Body of pancreas (tissue), 4 donors: ENCODE data around the gene APCDD1L. TPM values are rescaled to one million over a fixed set of nuclear protein-coding genes. Genes with fewer than 3 reads are reported as not detected.

Experiments used
- ATAC-seq: fragments of 150-250 bp; one replicate; pipeline ENCODE4 v1.9.1; 2016
- DNase-seq, 4 donors: peaks; one replicate each; pipeline ENCODE4 v3.0.0-alpha.2; 2019
- H3K27ac ChIP-seq, 4 donors: fragments of 200-600 bp; sonication (generic); 1 replicate in 3 of 4; 2 replicates in 1 of 4; pipeline versions ENCODE4 v1.5.1 to v1.6.1; 2016 to 2019; ENCODE audit warnings: mild to moderate bottlenecking in 1 of 4, mixed read lengths in 1 of 4, moderate library complexity in 1 of 4
- H3K27me3 ChIP-seq, 2 donors: fragments of 200-600 bp; sonication (generic); one replicate each; pipeline ENCODE4 v1.6.0; 2016; ENCODE audit warnings: mild to moderate bottlenecking in 1 of 2
- H3K36me3 ChIP-seq, 2 donors: fragments of 200-600 bp; sonication (generic); replicated peaks in 1 of 2; 2 replicates each; pipeline ENCODE4 v1.5.1; 2016; ENCODE audit warnings: low read depth in 2 of 2; ENCODE audit not compliant: insufficient read depth in 1 of 2
- H3K4me1 ChIP-seq: fragments of 200-600 bp; sonication (generic); one replicate; pipeline ENCODE4 v1.6.0; 2016
- H3K4me3 ChIP-seq, 2 donors: fragments of 200-600 bp; sonication (generic); 1 replicate in 1 of 2; 2 replicates in 1 of 2; pipeline ENCODE4 v1.5.1; 2016 to 2019
- H3K9me3 ChIP-seq, 3 donors: fragments of 200-600 bp; sonication (generic); 1 replicate in 2 of 3; 2 replicates in 1 of 3; pipeline ENCODE4 v1.5.1; 2016
- POLR2A ChIP-seq, 3 donors: fragments of 450-650 bp; IDR thresholded peaks; one replicate each; pipeline ENCODE4 v1.6.1; 2016; ENCODE audit warnings: antibody characterized with exemption in 3 of 3, mild to moderate bottlenecking in 2 of 3
- WGBS, 2 donors: methylation state at CpG; one replicate each; pipeline ENCODE4 v1.1.5; 2017; 5-methylcytosine and 5-hydroxymethylcytosine counted together
- intact Hi-C: fragments of 100-400 bp; cut with DNase I; formaldehyde crosslinking; loops from one replicate; pipeline ENCODE4 v1.15.1; 2023
- total RNA-seq, 2 donors: library from RNA; depleted of rRNA; stranded (reverse); fragments of >200 nt; gene quantifications; one replicate each; pipeline ENCODE4 v1.1.0, GENCODE V29; 2016
- TF ChIP-seq, protein P1 (sequence below), 7 experiments: fragments of 450-650 bp in 4 of 7; fragments of 200-600 bp in 3 of 7; sonication (generic) in 3 of 7; IDR thresholded peaks; one replicate each; pipeline ENCODE4 v1.5.1; 2016 to 2019; ENCODE audit warnings: antibody characterized with exemption in 7 of 7

APCDD1L gene
- total RNA-seq, 2 donors from 2014 or later: 1.3 TPM; not detected in 1

DNA sequence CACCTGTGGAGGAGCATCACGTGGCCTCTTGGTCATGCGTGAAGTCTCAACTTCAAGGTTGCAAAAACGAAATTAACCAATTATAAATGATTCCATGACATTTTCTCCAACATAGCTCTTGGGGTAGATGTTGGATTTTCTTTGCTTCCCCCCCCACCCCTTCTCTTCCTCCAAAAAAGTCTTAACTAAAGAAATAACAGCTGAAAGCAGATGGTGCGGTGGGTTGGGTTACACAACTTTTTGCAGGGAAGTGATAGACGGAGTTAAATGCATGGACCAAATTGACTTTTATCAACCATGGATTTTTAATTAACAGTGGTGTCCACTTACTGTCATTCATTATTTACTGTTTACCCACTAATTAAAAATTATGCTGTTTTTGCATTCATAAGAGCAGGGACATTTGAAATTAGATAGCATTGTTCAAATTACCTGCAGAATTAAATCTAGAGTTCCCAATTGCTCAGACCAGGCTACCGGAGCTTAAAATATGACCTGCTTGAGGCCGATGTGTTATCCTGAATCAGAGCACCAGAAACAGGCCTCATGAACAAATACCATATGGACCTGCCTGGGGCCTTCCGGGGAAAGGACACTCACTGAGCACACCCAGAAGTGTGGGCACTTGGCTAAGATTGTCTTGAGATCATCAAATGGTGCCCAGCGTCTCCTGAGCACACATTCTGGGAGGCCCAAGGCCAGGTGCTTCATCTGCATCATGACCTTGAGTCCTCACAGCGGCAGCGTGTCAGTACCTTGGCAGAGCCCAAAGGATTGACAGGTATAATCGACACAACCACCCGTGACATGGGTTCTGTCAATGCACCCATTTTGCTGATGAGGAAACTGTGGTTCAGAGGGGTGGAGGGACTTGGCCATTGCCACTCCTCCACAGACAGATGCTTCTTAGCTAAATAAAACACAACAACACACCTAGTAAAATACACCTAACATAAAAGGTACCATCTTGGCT, 41.5 kb downstream of the APCDD1L start:
- Histone ChIP-seq H3K27me3 (no peaks in the 10 kb centered on the region), H3K9me3 (peaks cover 0 to 6% (median 0%) of the 10 kb centered on the region in 3 donors), H3K4me3 (no peak overlapping the region), H3K27ac (no peak overlapping the region), H3K36me3 (no peaks in the 10 kb centered on the region), H3K4me1 (no peaks in the 10 kb centered on the region)
- no peak for ATAC-seq
- TF ChIP-seq POLR2A (IDR thresholded peaks at IDR 0.05): no peak
- TF ChIP-seq, protein P1, sequence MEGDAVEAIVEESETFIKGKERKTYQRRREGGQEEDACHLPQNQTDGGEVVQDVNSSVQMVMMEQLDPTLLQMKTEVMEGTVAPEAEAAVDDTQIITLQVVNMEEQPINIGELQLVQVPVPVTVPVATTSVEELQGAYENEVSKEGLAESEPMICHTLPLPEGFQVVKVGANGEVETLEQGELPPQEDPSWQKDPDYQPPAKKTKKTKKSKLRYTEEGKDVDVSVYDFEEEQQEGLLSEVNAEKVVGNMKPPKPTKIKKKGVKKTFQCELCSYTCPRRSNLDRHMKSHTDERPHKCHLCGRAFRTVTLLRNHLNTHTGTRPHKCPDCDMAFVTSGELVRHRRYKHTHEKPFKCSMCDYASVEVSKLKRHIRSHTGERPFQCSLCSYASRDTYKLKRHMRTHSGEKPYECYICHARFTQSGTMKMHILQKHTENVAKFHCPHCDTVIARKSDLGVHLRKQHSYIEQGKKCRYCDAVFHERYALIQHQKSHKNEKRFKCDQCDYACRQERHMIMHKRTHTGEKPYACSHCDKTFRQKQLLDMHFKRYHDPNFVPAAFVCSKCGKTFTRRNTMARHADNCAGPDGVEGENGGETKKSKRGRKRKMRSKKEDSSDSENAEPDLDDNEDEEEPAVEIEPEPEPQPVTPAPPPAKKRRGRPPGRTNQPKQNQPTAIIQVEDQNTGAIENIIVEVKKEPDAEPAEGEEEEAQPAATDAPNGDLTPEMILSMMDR (IDR thresholded peaks at IDR 0.05): no peak
- 77 to 88% methylated on average over 10 to 13 of the region's 13 CpGs for WGBS, 2 donors
- intact Hi-C loops: no loop called here
- DNase-seq: no peak

DNA sequence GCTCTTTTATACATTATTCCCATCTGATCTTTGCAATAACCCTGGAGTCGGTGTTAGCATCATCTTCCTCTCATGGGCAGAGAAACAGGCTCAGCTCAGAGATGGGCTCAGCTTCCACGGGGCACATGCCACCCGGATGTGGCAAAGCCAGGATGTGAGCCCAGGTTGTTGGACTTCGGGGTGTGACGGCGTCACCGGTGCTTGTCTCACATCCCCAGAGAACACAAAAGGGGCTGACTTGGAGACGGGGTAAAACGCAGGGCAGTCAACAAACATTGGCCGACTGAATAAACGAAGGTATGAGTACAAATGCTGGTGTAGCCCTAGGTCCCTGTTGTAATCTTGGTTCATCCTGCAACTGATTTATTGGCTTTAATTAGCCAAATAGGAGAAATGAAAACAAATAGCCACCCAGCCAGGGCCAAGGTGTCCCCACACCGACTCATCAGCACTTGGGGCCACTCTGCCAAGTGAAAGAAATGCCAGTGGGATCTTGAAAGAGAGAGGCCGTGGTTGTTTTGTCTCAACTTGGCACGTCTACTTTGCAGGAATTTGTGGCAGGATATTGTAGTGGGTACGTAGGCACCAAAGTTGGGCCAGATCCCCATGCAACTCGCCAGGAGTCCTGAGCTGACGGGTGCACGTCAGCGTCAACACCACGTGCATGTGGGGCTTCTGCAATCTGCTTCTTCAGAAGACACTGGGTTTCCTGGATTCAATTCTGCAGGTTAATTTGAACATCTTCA, 42.8 kb downstream of the APCDD1L start:
- Histone ChIP-seq H3K9me3 (no peaks in the 10 kb centered on the region), H3K27ac (no peak overlapping the region), H3K27me3 (no peaks in the 10 kb centered on the region), H3K36me3 (no peaks in the 10 kb centered on the region), H3K4me3 (no peak overlapping the region), H3K4me1 (no peaks in the 10 kb centered on the region)
- 68 to 73% methylated on average over 18 to 20 of the region's 20 CpGs for WGBS, 2 donors
- DNase-seq: no peak
- intact Hi-C loops: no loop called here
- no peak for ATAC-seq
- TF ChIP-seq, protein P1 (IDR thresholded peaks at IDR 0.05): no peak
- TF ChIP-seq POLR2A (IDR thresholded peaks at IDR 0.05): no peak

DNA sequence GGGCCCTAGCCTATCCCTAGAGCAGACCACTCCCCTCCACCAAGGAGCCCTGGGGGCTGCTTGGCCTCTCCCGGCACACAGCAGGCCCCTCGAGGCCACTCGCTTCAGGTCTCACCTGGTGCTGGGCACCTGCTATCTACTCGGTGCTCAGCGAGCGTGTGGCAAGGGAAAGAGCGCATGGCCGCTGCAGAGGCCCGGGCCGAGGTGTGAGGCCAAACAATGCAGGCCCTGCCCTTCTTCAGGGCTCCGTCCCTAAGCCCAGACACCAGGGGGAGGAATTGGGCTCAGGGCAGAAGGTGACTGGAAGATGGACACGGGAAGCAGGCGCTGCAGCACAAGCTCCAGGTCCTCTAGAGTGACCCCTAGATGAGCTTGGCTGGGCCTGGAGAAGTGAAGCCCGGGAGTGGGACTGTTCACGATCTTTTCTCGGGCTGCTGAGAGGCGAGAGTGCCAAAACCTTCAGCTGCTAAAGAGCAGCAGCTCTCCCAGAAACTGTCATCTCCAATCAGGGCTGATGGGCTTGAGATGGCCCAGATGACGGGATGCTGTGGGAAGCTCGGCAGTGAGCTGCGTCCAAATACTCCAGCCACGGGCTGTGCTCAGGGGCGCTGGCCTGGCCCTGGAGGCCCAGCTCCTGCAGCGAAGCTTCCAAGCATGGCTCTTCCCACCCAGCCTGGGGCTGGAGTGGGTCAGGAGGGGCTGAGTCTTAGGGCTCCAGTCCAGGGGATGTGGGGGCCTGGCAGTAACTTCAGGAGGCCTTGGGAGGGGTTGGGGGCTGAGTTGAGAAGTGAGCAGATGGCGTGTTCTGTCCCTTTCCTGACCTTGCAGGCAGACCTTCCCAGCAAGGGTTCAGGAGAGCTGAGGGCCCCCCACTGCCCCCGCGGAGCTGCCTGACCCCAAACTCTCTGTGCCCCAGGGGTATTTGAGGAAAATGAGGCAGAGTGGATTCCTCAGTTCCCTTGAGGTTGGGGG, 43.7 kb downstream of the APCDD1L start:
- Histone ChIP-seq H3K27me3 (no peaks in the 10 kb centered on the region), H3K36me3 (no peaks in the 10 kb centered on the region), H3K9me3 (no peaks in the 10 kb centered on the region), H3K4me3 (no peak overlapping the region), H3K27ac (no peak overlapping the region), H3K4me1 (no peaks in the 10 kb centered on the region)
- intact Hi-C loops: no loop called here
- WGBS, 2 donors: 62 to 75% methylated on average over 17 to 25 of the region's 26 CpGs
- no peak for ATAC-seq
- TF ChIP-seq, protein P1 (IDR thresholded peaks at IDR 0.05): no peak
- no peak for TF ChIP-seq POLR2A (IDR thresholded peaks at IDR 0.05)
- DNase-seq: peak in 2 of 4 donors; percentile 28 to 37

DNA sequence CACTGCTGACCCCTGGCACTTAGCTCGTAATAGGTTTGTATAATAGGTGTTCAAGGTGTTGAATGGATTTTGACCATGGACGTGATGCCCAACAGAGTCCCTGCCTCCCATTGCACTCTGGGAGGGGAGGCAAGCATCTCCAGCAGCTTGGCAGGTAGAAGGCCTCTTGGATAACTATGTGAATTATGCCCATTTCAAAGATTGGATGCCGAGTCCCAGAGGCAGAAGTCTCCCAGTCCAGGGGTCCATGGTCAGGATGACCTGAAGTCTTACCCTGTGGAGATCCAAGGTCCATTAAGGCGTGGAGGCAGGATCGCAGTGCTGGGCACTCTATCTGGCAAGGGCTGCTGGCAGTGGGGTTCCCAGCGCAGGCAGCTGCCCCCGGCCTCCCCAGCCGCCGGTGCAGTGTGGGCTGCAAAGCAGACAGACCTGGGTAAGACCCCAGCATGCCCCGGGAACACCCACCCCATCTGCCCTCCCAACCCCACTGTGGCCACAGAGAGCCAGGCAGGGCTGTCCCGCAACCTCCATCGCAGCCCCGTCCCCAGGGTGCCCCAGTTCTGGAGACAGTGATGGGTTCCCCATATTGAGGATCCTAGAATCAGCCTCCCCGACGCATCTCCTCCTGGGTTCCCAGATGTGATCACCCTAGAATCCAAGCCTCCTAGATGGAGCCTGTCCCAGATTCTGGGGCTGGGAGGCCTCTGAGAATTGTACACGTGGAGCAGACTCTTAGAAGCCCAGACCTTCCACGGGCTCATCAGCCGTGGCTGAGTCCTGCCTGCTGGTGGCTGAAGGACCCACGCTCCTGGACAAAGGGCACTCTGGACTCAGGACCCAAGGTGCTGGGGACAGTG, 44.6 kb downstream of the APCDD1L start:
- no peak overlapping the region for H3K4me3 ChIP-seq
- H3K4me1 ChIP-seq: no peaks in the 10 kb centered on the region
- ATAC-seq (no peak), DNase-seq (no peak)
- intact Hi-C loops: no loop called here
- TF ChIP-seq, protein P1 (IDR thresholded peaks at IDR 0.05): no peak
- no peak for TF ChIP-seq POLR2A (IDR thresholded peaks at IDR 0.05)
- no peaks in the 10 kb centered on the region for H3K36me3 ChIP-seq
- 81 to 92% methylated on average over 14 to 19 of the region's 19 CpGs for WGBS, 2 donors
- no peaks in the 10 kb centered on the region for H3K9me3 ChIP-seq
- no peak overlapping the region for H3K27ac ChIP-seq
- no peaks in the 10 kb centered on the region for H3K27me3 ChIP-seq
